K562 (cell line): ENCODE measurements around the gene ATXN7L1. TPM values are rescaled to one million over a fixed set of nuclear protein-coding genes. Genes with fewer than 3 reads are reported as not detected.

Experiments
- ATF7 ChIP-seq: fragments of 450-650 bp; IDR thresholded peaks from 2 replicates; pipeline ENCODE4 v1.7.1; 2014; ENCODE audit warnings: mild to moderate bottlenecking, moderate library complexity
- KLF10 ChIP-seq: fragments of 250-450 bp; sonication (Bioruptor Pico); IDR thresholded peaks from 2 replicates; pipeline ENCODE4 v1.6.1; 2021; ENCODE audit warnings: matching md5 sums
- MAFF ChIP-seq: IDR thresholded peaks from 2 replicates; pipeline ENCODE4 v1.6.1; 2012; ENCODE audit warnings: low read length, improper control_type of control experiment
- MIER1 ChIP-seq: fragments of 450-650 bp; IDR thresholded peaks from 2 replicates; pipeline ENCODE4 v1.6.1; 2016; ENCODE audit warnings: antibody characterized with exemption, mild to moderate bottlenecking, low read depth
- NBN ChIP-seq: fragments of 450-650 bp; IDR thresholded peaks from 2 replicates; pipeline ENCODE4 v1.6.1; 2016; ENCODE audit warnings: low read depth, mild to moderate bottlenecking
- NR4A1 ChIP-seq, 2 experiments: fragments of 250-450 bp in 1 of 2; fragments of 450-650 bp in 1 of 2; sonication (Bioruptor Pico) in 1 of 2; IDR thresholded peaks; 2 replicates each; pipeline versions ENCODE4 v1.4.0 to v1.6.1; 2016 to 2020; ENCODE audit warnings: mild to moderate bottlenecking in 2 of 2, missing compliant biosample characterization in 1 of 2, missing genetic modification characterization in 1 of 2, moderate library complexity in 1 of 2
- RBM15 ChIP-seq: fragments of 200-400 bp; formaldehyde crosslinking; IDR thresholded peaks from 2 replicates; pipeline ENCODE4 v1.6.1; 2018; ENCODE audit warnings: mild to moderate bottlenecking, low read length, moderate library complexity; ENCODE audit not compliant: insufficient read depth
- RBM25 ChIP-seq: fragments of 200-400 bp; formaldehyde crosslinking; IDR thresholded peaks from 2 replicates; pipeline ENCODE4 v1.6.1; 2018; ENCODE audit warnings: low read length, low read depth, moderate library complexity; ENCODE audit not compliant: severe bottlenecking
- TARDBP ChIP-seq: fragments of 450-650 bp; IDR thresholded peaks from 2 replicates; pipeline ENCODE4 v1.6.1; 2016
- ZNF263 ChIP-seq: sonication (generic); formaldehyde crosslinking; IDR thresholded peaks from 2 replicates; pipeline ENCODE4 v1.8.0; 2022; ENCODE audit warnings: mild to moderate bottlenecking, missing genetic modification reagents, borderline replicate concordance
- ZNF311 ChIP-seq: fragments of 250-450 bp; sonication (Bioruptor Pico); IDR thresholded peaks from 2 replicates; pipeline ENCODE4 v1.4.0; 2020; ENCODE audit warnings: mild to moderate bottlenecking, moderate library complexity
- ZNF354B ChIP-seq: fragments of 250-450 bp; sonication (Bioruptor Pico); IDR thresholded peaks from 2 replicates; pipeline ENCODE4 v1.4.0; 2020
- ZNF583 ChIP-seq: fragments of 250-450 bp; sonication (Bioruptor Pico); IDR thresholded peaks from 2 replicates; pipeline ENCODE4 v1.4.0; 2020
- ZNF766 ChIP-seq: fragments of 200-800 bp; sonication (Bioruptor generic); conservative IDR thresholded peaks from 2 replicates; pipeline ENCODE4 v1.6.1; 2016; ENCODE audit warnings: missing genetic modification characterization, missing compliant biosample characterization
- polyA plus RNA-seq, 8 experiments: library from polyadenylated mRNA; depleted of rRNA in 4 of 8; stranded (reverse) in 5 of 8; unstranded in 3 of 8; fragments of >200 nt; fragmentation: Nextera tagmentation in 2 of 8; fragmentation: Illumina TruSeq in 1 of 8; extraction: Ambion mirVana in 2 of 8; extraction: Trizol in 1 of 8; gene quantifications; 2 replicates each; pipeline versions ENCODE4 v1.2.1 to v1.2.3, GENCODE V29; 2011 to 2014; ENCODE audit warnings: inconsistent platforms in 1 of 8, missing spikeins in 1 of 8
- total RNA-seq, 7 experiments: library from RNA; depleted of rRNA in 6 of 7; stranded (reverse); fragments of >200 nt in 6 of 7; fragmentation: Illumina TruSeq in 2 of 7; extraction: Trizol in 2 of 7; gene quantifications; 2 replicates each; pipeline versions ENCODE4 v1.2.1 to v1.2.3, GENCODE V29; 2011 to 2021; ENCODE audit warnings: low replicate concordance in 1 of 7
- TF ChIP-seq, protein P1 (sequence below): sonication (generic); formaldehyde crosslinking; IDR thresholded peaks from 2 replicates; pipeline ENCODE4 v1.8.0; 2023; ENCODE audit warnings: mild to moderate bottlenecking, missing genetic modification reagents
- TF ChIP-seq, protein P2 (sequence below): fragments of 450-650 bp; IDR thresholded peaks from 2 replicates; pipeline ENCODE4 v1.6.1; 2017; ENCODE audit warnings: mild to moderate bottlenecking, moderate library complexity
- TF ChIP-seq, protein P3 (sequence below): fragments of 250-450 bp; sonication (Bioruptor Pico); IDR thresholded peaks from 2 replicates; pipeline ENCODE4 v1.8.0; 2021; ENCODE audit warnings: moderate library complexity, mild to moderate bottlenecking, inconsistent platforms

The ATXN7L1 gene
- total and polyA plus RNA-seq, 9 of the 15 experiments (the other 6 are each of a cell fraction or from before 2014, with no cell fraction given) = 6.6 to 13.7 (median 10.7) TPM

DNA sequence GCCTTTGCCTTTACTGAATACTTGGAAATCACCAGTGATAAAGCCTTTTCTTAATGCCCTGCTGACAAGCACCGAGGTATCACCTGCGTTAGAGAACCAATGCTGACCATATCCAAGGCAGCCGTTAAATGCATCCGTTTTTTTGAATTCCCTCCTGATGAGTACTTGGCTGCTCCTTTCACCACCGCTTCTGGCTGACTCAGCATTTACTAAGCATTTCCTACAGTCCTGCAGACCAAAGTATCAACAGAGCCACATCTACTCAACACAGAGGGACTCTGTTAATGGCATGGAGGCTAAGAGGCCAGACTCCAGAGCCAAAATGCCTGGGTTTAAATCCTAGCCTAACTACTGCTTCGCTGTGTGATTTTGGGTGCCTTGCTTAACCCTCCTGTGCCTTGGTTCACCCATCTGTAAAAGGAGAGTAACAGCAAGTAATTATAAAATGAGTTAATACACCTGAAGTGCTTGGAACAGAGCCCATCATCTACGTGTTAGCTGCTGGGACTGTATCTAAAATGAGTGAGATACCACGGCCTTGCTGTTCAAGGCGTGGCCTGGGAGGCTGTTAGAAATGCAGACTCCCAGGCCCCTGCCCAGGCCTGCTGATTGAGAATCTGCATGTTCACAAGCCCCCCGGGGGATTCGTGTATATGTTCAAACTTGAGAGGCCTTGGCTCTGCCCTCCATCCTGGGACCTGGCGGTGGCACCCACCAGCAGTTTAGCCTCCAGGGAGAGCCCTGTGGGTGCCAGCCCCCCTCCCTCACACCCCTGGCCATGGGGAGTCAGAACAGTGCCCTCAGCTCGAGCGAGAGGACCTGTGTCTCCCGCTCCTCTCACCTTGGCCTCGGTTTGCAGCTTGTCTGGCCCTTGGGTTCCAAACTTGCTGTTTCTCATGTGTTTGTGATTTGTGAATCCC lies 264.3 kb downstream of the ATXN7L1 start (continued):
- TF ChIP-seq, protein P1, sequence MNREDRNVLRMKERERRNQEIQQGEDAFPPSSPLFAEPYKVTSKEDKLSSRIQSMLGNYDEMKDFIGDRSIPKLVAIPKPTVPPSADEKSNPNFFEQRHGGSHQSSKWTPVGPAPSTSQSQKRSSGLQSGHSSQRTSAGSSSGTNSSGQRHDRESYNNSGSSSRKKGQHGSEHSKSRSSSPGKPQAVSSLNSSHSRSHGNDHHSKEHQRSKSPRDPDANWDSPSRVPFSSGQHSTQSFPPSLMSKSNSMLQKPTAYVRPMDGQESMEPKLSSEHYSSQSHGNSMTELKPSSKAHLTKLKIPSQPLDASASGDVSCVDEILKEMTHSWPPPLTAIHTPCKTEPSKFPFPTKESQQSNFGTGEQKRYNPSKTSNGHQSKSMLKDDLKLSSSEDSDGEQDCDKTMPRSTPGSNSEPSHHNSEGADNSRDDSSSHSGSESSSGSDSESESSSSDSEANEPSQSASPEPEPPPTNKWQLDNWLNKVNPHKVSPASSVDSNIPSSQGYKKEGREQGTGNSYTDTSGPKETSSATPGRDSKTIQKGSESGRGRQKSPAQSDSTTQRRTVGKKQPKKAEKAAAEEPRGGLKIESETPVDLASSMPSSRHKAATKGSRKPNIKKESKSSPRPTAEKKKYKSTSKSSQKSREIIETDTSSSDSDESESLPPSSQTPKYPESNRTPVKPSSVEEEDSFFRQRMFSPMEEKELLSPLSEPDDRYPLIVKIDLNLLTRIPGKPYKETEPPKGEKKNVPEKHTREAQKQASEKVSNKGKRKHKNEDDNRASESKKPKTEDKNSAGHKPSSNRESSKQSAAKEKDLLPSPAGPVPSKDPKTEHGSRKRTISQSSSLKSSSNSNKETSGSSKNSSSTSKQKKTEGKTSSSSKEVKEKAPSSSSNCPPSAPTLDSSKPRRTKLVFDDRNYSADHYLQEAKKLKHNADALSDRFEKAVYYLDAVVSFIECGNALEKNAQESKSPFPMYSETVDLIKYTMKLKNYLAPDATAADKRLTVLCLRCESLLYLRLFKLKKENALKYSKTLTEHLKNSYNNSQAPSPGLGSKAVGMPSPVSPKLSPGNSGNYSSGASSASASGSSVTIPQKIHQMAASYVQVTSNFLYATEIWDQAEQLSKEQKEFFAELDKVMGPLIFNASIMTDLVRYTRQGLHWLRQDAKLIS (CRISPR knock-in tag) = no peak
- TF ChIP-seq ZNF766 (CRISPR knock-in tag) (no peak), ZNF583 (CRISPR knock-in tag) (no peak), MAFF (peak; percentile 100), ZNF354B (CRISPR knock-in tag) (no peak), RBM15 (no peak), NBN (no peak), KLF10 (CRISPR knock-in tag) (no peak), NR4A1 (CRISPR knock-in tag; IDR thresholded peaks at IDR 0.05) (no peak), NR4A1 (tag; IDR thresholded peaks at IDR 0.05) (no peak), MIER1 (no peak), ZNF263 (CRISPR knock-in tag) (no peak), RBM25 (peak; percentile 79), ATF7 (no peak), TARDBP (no peak), ZNF311 (CRISPR knock-in tag) (no peak)
- TF ChIP-seq, protein P2, sequence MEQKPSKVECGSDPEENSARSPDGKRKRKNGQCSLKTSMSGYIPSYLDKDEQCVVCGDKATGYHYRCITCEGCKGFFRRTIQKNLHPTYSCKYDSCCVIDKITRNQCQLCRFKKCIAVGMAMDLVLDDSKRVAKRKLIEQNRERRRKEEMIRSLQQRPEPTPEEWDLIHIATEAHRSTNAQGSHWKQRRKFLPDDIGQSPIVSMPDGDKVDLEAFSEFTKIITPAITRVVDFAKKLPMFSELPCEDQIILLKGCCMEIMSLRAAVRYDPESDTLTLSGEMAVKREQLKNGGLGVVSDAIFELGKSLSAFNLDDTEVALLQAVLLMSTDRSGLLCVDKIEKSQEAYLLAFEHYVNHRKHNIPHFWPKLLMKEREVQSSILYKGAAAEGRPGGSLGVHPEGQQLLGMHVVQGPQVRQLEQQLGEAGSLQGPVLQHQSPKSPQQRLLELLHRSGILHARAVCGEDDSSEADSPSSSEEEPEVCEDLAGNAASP = no peak
- TF ChIP-seq, protein P3, sequence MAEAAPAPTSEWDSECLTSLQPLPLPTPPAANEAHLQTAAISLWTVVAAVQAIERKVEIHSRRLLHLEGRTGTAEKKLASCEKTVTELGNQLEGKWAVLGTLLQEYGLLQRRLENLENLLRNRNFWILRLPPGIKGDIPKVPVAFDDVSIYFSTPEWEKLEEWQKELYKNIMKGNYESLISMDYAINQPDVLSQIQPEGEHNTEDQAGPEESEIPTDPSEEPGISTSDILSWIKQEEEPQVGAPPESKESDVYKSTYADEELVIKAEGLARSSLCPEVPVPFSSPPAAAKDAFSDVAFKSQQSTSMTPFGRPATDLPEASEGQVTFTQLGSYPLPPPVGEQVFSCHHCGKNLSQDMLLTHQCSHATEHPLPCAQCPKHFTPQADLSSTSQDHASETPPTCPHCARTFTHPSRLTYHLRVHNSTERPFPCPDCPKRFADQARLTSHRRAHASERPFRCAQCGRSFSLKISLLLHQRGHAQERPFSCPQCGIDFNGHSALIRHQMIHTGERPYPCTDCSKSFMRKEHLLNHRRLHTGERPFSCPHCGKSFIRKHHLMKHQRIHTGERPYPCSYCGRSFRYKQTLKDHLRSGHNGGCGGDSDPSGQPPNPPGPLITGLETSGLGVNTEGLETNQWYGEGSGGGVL (CRISPR knock-in tag) = no peak
